HL-60 (cell line): ENCODE data around the gene TRPV3.

Experiments
- DNase-seq, 2 experiments: peaks; one replicate each; pipeline ENCODE4 v3.0.0-alpha.2; 2010 to 2020; ENCODE audit warnings: low read depth in 1 of 2, low spot score in 1 of 2
- H3K27ac ChIP-seq: fragments of 250-450 bp; sonication (Bioruptor Pico); replicated peaks from 2 replicates; pipeline ENCODE4 v1.5.1; 2020; ENCODE audit warnings: mild to moderate bottlenecking, moderate library complexity
- H3K27me3 ChIP-seq: fragments of 250-450 bp; sonication (Bioruptor Pico); 2 replicates; pipeline ENCODE4 v1.5.1; 2021; ENCODE audit warnings: mild to moderate bottlenecking, moderate library complexity; ENCODE audit not compliant: insufficient read depth, poor library complexity, severe bottlenecking
- H3K4me3 ChIP-seq: replicated peaks from 2 replicates; pipeline ENCODE4 v1.5.1; 2011; ENCODE audit warnings: mild to moderate bottlenecking, control low read depth, low read length; ENCODE audit not compliant: insufficient read depth
- GABPA ChIP-seq: IDR thresholded peaks from 2 replicates; pipeline ENCODE4 v1.6.1; 2012; ENCODE audit warnings: low read depth
- POLR2AphosphoS5 ChIP-seq: IDR thresholded peaks from 2 replicates; pipeline ENCODE4 v1.6.1; 2012; ENCODE audit warnings: low read depth
- SPI1 ChIP-seq: IDR thresholded peaks from 2 replicates; pipeline ENCODE4 v1.6.1; 2012; ENCODE audit warnings: low read depth, mild to moderate bottlenecking, borderline replicate concordance
- TF ChIP-seq, protein P1 (sequence below): IDR thresholded peaks from one replicate; pipeline ENCODE4 v1.5.1; 2011; ENCODE audit warnings: low read length, control low read depth, inconsistent platforms; ENCODE audit not compliant: insufficient read depth
- TF ChIP-seq, protein P2 (sequence below): IDR thresholded peaks from 2 replicates; pipeline ENCODE4 v1.6.1; 2012; ENCODE audit warnings: low read depth; ENCODE audit not compliant: insufficient replicate concordance

Gene TRPV3

DNA sequence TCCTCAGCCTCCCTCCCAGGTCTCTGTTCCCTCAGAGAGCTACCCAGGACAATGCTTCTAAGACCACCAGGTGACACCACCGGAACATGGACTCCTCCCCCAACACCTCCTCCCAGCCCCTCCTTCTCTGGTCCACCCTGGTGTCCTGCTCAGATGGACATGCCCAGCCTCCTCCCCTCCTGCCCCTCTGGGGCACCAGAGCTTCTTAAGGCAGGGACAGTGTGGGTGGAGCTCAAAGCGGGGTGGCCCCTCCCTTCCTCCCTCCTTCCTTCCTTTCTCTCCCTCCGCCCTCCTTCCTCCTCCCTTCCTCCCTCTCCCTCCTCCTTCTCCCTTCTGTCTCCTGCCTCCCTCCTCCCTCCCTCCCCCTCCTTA lies 22.7 kb downstream of the TRPV3 start:
- no peak for DNase-seq
- Histone ChIP-seq H3K4me3 (no peak overlapping the region), H3K27ac (no peak overlapping the region), H3K27me3 (no peaks in the 10 kb centered on the region)
- no peak for TF ChIP-seq SPI1
- no peak for TF ChIP-seq POLR2AphosphoS5
- TF ChIP-seq, protein P1, sequence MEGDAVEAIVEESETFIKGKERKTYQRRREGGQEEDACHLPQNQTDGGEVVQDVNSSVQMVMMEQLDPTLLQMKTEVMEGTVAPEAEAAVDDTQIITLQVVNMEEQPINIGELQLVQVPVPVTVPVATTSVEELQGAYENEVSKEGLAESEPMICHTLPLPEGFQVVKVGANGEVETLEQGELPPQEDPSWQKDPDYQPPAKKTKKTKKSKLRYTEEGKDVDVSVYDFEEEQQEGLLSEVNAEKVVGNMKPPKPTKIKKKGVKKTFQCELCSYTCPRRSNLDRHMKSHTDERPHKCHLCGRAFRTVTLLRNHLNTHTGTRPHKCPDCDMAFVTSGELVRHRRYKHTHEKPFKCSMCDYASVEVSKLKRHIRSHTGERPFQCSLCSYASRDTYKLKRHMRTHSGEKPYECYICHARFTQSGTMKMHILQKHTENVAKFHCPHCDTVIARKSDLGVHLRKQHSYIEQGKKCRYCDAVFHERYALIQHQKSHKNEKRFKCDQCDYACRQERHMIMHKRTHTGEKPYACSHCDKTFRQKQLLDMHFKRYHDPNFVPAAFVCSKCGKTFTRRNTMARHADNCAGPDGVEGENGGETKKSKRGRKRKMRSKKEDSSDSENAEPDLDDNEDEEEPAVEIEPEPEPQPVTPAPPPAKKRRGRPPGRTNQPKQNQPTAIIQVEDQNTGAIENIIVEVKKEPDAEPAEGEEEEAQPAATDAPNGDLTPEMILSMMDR, result no peak
- TF ChIP-seq, protein P2, sequence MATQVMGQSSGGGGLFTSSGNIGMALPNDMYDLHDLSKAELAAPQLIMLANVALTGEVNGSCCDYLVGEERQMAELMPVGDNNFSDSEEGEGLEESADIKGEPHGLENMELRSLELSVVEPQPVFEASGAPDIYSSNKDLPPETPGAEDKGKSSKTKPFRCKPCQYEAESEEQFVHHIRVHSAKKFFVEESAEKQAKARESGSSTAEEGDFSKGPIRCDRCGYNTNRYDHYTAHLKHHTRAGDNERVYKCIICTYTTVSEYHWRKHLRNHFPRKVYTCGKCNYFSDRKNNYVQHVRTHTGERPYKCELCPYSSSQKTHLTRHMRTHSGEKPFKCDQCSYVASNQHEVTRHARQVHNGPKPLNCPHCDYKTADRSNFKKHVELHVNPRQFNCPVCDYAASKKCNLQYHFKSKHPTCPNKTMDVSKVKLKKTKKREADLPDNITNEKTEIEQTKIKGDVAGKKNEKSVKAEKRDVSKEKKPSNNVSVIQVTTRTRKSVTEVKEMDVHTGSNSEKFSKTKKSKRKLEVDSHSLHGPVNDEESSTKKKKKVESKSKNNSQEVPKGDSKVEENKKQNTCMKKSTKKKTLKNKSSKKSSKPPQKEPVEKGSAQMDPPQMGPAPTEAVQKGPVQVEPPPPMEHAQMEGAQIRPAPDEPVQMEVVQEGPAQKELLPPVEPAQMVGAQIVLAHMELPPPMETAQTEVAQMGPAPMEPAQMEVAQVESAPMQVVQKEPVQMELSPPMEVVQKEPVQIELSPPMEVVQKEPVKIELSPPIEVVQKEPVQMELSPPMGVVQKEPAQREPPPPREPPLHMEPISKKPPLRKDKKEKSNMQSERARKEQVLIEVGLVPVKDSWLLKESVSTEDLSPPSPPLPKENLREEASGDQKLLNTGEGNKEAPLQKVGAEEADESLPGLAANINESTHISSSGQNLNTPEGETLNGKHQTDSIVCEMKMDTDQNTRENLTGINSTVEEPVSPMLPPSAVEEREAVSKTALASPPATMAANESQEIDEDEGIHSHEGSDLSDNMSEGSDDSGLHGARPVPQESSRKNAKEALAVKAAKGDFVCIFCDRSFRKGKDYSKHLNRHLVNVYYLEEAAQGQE, result no peak
- no peak for TF ChIP-seq GABPA

DNA sequence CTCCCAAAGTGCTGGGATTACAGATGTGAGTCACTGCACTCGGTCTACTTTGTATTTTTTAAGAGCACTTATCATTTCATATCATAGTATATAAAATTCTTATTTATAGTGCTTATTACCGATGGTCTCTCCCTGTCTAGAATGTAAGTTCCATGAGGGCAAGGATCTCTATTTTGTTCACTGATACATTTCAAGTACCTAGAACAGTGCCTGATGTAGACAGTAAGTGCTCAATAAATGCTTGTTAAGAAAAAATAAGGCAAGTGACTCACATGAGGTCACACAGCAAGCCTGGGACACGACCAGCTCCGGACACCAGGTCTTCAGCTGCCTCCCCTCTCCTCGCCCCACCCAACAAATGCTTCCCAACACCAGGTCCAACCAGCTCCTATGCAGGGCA lies 23.9 kb downstream of the TRPV3 start:
- no peaks in the 10 kb centered on the region for H3K27me3 ChIP-seq
- DNase-seq, result no peak
- no peak overlapping the region for H3K4me3 ChIP-seq
- no peak for TF ChIP-seq POLR2AphosphoS5
- TF ChIP-seq GABPA, result no peak
- TF ChIP-seq, protein P2, result no peak
- TF ChIP-seq SPI1, result no peak
- TF ChIP-seq, protein P1, result no peak
- H3K27ac ChIP-seq, result no peak overlapping the region

DNA sequence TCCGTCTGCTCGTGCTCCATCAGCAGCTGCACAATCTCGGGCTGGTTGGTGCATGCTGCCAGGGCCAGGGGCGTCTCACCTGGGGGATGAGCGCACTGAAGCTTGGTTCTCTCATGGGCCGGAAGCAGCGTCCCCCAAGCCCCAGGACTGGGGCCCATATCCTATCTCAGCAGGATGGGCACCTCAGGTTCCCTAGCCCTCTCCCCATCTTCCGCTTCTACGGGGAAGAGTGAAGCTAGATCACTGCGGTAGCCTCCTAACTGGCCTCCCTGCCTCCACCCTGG lies 24.8 kb downstream of the TRPV3 start:
- no peak for DNase-seq
- Histone ChIP-seq H3K27ac (no peak overlapping the region), H3K4me3 (no peak overlapping the region), H3K27me3 (no peaks in the 10 kb centered on the region)
- TF ChIP-seq SPI1 (no peak), GABPA (no peak), POLR2AphosphoS5 (no peak)
- TF ChIP-seq, protein P1, result no peak
- TF ChIP-seq, protein P2, result no peak
